ENCODE results near the gene EDEM2. TPM values are rescaled to one million over a fixed set of nuclear protein-coding genes. Genes with fewer than 3 reads are reported as not detected.

The EDEM2 gene
- total RNA-seq, 1 experiment from 2014 or later, result 34.7 TPM

- ATAC-seq (no peak), DNase-seq (ENCODE audit: low read depth, low spot score) (no peak)
- POLR2A ChIA-PET, result no interaction called here
- Histone ChIP-seq H3K36me3 (ENCODE audit: control insufficient read depth, insufficient read depth, low read length) (no peaks in the 10 kb centered on the region; the same call in 1 of the 2 replicates), H3K27ac (ENCODE audit: low read length) (no peak overlapping the region), H3K4me3 (ENCODE audit: low read depth in 2 of 2, low read length in 2 of 2) (no peak overlapping the region), H3K9me3 (ENCODE audit: control insufficient read depth, insufficient read depth, low read depth, low read length) (no peaks in the 10 kb centered on the region), H3K4me1 (ENCODE audit: control insufficient read depth, insufficient read depth, low read length) (no peaks in the 10 kb centered on the region), H3K27me3 (ENCODE audit: control insufficient read depth, insufficient read depth, low read length) (no peaks in the 10 kb centered on the region)
- TF ChIP-seq CTCF (IDR thresholded peaks at IDR 0.05), result no peak
- TF ChIP-seq SIN3A (IDR thresholded peaks at IDR 0.05; ENCODE audit: borderline replicate concordance, insufficient read depth, low read depth, low read length), result no peak
- TF ChIP-seq, protein P1, sequence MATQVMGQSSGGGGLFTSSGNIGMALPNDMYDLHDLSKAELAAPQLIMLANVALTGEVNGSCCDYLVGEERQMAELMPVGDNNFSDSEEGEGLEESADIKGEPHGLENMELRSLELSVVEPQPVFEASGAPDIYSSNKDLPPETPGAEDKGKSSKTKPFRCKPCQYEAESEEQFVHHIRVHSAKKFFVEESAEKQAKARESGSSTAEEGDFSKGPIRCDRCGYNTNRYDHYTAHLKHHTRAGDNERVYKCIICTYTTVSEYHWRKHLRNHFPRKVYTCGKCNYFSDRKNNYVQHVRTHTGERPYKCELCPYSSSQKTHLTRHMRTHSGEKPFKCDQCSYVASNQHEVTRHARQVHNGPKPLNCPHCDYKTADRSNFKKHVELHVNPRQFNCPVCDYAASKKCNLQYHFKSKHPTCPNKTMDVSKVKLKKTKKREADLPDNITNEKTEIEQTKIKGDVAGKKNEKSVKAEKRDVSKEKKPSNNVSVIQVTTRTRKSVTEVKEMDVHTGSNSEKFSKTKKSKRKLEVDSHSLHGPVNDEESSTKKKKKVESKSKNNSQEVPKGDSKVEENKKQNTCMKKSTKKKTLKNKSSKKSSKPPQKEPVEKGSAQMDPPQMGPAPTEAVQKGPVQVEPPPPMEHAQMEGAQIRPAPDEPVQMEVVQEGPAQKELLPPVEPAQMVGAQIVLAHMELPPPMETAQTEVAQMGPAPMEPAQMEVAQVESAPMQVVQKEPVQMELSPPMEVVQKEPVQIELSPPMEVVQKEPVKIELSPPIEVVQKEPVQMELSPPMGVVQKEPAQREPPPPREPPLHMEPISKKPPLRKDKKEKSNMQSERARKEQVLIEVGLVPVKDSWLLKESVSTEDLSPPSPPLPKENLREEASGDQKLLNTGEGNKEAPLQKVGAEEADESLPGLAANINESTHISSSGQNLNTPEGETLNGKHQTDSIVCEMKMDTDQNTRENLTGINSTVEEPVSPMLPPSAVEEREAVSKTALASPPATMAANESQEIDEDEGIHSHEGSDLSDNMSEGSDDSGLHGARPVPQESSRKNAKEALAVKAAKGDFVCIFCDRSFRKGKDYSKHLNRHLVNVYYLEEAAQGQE (IDR thresholded peaks at IDR 0.05; ENCODE audit: insufficient read depth in 1 of 2, low read depth in 2 of 2, low read length in 1 of 2), result no peak
- no peak for TF ChIP-seq POLR2AphosphoS5 (IDR thresholded peaks at IDR 0.05; ENCODE audit: low read depth, low read length)
- TF ChIP-seq TCF7L2 (IDR thresholded peaks at IDR 0.05; ENCODE audit: low read depth, low read length), result no peak
- in situ Hi-C loops (cut with HindIII; ENCODE audit: low pct_unique_long_range_greater_than_20kb, low sequenced_read_pairs), result no loop called here
- intact Hi-C loops (cut with micrococcal nuclease; ENCODE audit: unreplicated experiment), result no loop called here
- CTCF ChIA-PET, result interaction anchor here (1.0 kb wide), 1 partner anchor 9 kb away, joined by 3 read pairs; no protein-coding TSS in a partner anchor
- BruUV-seq (replicated peaks), result no TSS peak
These were observed 11.1 kb downstream of the EDEM2 start for GRCh38 chr20:35135867-35136586.

GRCh38 chr20:35134880-35135279, 12.3 kb downstream of the EDEM2 start:
- no peak; the same call in 1 of the 2 replicates for ATAC-seq
- CTCF ChIA-PET, result no interaction called here
- Histone ChIP-seq H3K9me3 (ENCODE audit: control insufficient read depth, insufficient read depth, low read depth, low read length) (no peaks in the 10 kb centered on the region), H3K27ac (ENCODE audit: low read length) (no peak overlapping the region), H3K4me1 (ENCODE audit: control insufficient read depth, insufficient read depth, low read length) (no peaks in the 10 kb centered on the region), H3K27me3 (ENCODE audit: control insufficient read depth, insufficient read depth, low read length) (no peaks in the 10 kb centered on the region), H3K36me3 (ENCODE audit: control insufficient read depth, insufficient read depth, low read length) (peaks cover 2% of the 10 kb centered on the region; the same call in 1 of the 2 replicates), H3K4me3 (ENCODE audit: low read depth in 2 of 2, low read length in 2 of 2) (no peak overlapping the region)
- DNase-seq (ENCODE audit: low read depth, low spot score), result no peak
- intact Hi-C loops (cut with micrococcal nuclease; ENCODE audit: unreplicated experiment) (no loop called here), in situ Hi-C loops (cut with HindIII; ENCODE audit: low pct_unique_long_range_greater_than_20kb, low sequenced_read_pairs) (no loop called here)
- POLR2A ChIA-PET, result no interaction called here
- TF ChIP-seq, protein P1 (IDR thresholded peaks at IDR 0.05; ENCODE audit: insufficient read depth in 1 of 2, low read depth in 2 of 2, low read length in 1 of 2), result no peak
- TF ChIP-seq CTCF (IDR thresholded peaks at IDR 0.05) (no peak), SIN3A (IDR thresholded peaks at IDR 0.05; ENCODE audit: borderline replicate concordance, insufficient read depth, low read depth, low read length) (no peak), TCF7L2 (IDR thresholded peaks at IDR 0.05; ENCODE audit: low read depth, low read length) (no peak), POLR2AphosphoS5 (IDR thresholded peaks at IDR 0.05; ENCODE audit: low read depth, low read length) (no peak)
- no TSS peak for BruUV-seq (replicated peaks)

Data from Panc1 (cell line).